Stimulated activated CD8-positive, alpha-beta memory T cell treated with anti-CD3 and anti-CD28 coated beads, Interleukin-4, amount 100 ng/mL, for 24 hours (primary cell): ENCODE results near the gene C20orf202.
"Not testable (repeated sequence)": the region's sequence is repeated elsewhere in the genome, so short reads cannot be mapped to it uniquely, and the experiment has no call there.

Experiments used
- DNase-seq: peaks from one replicate; pipeline ENCODE4 v3.0.0-alpha.2; 2020; ENCODE audit warnings: low read depth

Gene C20orf202

GRCh38 chr20:1209447-1210387 is 6.5 kb downstream of the C20orf202 start:
- DNase-seq: no peak

GRCh38 chr20:1210501-1210900 is 7.2 kb downstream of the C20orf202 start:
- no peak for DNase-seq

GRCh38 chr20:1212023-1212422 is 8.8 kb downstream of the C20orf202 start:
- no peak for DNase-seq

GRCh38 chr20:1212607-1213396 is 9.5 kb downstream of the C20orf202 start:
- peak; percentile 45 for DNase-seq

- no peak for DNase-seq
Measured at GRCh38 chr20:1214838-1215261, 11.6 kb downstream of the C20orf202 start.

GRCh38 chr20:1215386-1216170 is 12.3 kb downstream of the C20orf202 start:
- DNase-seq: no peak

GRCh38 chr20:1216527-1217427 is 13.5 kb downstream of the C20orf202 start:
- DNase-seq: not testable (repeated sequence)

- not testable (repeated sequence) for DNase-seq
Measured at GRCh38 chr20:1222750-1223149, 19.5 kb downstream of the C20orf202 start.

- DNase-seq: no peak
Measured at GRCh38 chr20:1224205-1224890, 21.1 kb downstream of the C20orf202 start.

- DNase-seq: no peak
Measured at GRCh38 chr20:1225263-1225782, 22.1 kb downstream of the C20orf202 start.

- DNase-seq: peak; percentile 62
Measured at GRCh38 chr20:1225783-1226654, 22.8 kb downstream of the C20orf202 start, which contains the start of gene RAD21L1. Gene RAD21L1, plus strand, starts transcription at chr20:1226044. Its CDS starts 2,410 bp downstream, at chr20:1228454.

- DNase-seq: no peak
Measured at GRCh38 chr20:1229541-1229940, 26.3 kb downstream of the C20orf202 start.

GRCh38 chr20:1232286-1233111 is 29.2 kb downstream of the C20orf202 start:
- DNase-seq: no peak

- DNase-seq: no peak
Measured at GRCh38 chr20:1240549-1240948, 37.3 kb downstream of the C20orf202 start.

- no peak for DNase-seq
Measured at GRCh38 chr20:1241456-1241855, 38.2 kb downstream of the C20orf202 start.

- no peak for DNase-seq
Measured at GRCh38 chr20:1242099-1242498, 38.8 kb downstream of the C20orf202 start.

- DNase-seq: no peak
Measured at GRCh38 chr20:1242530-1242929, 39.3 kb downstream of the C20orf202 start.

- no peak for DNase-seq
Measured at GRCh38 chr20:1245578-1245977, 42.3 kb downstream of the C20orf202 start.
